ENCODE results near the gene ENTHD1.

GRCh38 chr22:39765046-39765445 is 128.5 kb downstream of the ENTHD1 start:
- TF ChIP-seq POLR2A (IDR thresholded peaks at IDR 0.05; ENCODE audit: low read depth, low read length), result no peak
- no peak for TF ChIP-seq POLR2AphosphoS5 (IDR thresholded peaks at IDR 0.05; ENCODE audit: low read depth, low read length)
- TF ChIP-seq TAF1 (IDR thresholded peaks at IDR 0.05; ENCODE audit: borderline replicate concordance, low read depth, low read length), result no peak
